Hematopoietic multipotent progenitor cell treated with erythropoietin and hydrocortisone succinate and interleukin-3 and kit ligand, for 4 days (in vitro differentiated cells): ENCODE results near the gene ORM2.

Experiments
- DNase-seq: peaks from one replicate; pipeline ENCODE4 v3.0.0-alpha.2; 2015

The ORM2 gene

DNA sequence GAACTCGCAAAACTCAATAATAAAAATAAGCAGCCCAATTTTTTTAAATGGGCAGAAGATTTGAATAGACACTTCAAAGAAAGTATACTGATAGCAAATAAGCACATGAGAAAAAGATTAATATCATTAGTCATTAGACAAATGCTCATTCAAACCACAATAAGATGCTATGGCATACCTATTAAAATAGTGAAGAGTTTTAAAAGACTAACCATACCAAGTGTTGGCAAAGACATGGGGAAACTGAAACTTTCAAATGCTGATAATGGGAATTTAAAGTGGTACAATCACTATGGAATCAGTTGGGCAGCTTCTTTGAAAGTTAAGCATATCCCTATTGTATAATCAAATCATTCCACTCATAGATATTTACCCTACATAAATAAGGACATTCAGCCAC lies 33.3 kb upstream of the ORM2 start:
- no peak for DNase-seq

- DNase-seq, result no peak
Measured at GRCh38 chr9:114299286-114300152, 30.1 kb upstream of the ORM2 start.

GRCh38 chr9:114300153-114300845 lies 29.4 kb upstream of the ORM2 start:
- DNase-seq, result no peak

GRCh38 chr9:114300846-114301797 lies 28.5 kb upstream of the ORM2 start:
- no peak for DNase-seq

DNA sequence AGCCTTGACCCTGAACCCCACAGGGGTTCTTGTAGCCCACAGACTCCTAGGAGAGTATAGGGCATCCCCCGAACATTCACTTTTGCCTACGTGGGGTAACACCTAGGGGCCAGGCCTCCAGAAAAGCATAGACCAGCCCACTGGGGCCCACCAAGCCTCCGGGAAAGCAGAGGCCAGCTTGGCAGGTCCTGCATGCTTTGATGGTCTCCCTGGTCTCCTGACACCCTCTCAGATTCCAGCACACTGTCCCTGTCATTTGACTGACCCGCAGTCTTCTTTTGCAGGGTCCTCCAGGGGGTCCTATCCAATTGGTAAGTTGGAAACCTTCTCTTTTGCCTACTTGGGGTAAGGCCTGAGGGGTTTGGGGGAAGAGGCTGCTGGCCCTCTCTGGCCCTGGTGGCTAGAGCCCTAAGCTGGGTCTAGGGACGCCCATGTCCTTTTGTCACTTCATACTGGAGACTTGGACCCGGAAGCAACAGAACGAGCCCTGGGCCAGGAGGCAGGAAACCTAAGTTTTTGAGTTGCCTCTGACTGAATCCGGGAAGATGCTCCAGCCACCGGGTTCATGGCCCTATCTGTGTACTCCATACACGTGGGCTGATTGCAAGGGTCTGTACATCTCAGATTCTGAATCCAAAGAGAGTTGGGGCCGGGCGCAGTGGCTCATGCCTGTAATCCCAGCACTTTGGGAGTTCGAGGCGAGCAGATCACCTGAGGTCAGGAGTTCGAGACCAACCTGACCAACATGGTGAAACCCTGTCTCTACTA lies 27.7 kb upstream of the ORM2 start:
- DNase-seq, result no peak

DNA sequence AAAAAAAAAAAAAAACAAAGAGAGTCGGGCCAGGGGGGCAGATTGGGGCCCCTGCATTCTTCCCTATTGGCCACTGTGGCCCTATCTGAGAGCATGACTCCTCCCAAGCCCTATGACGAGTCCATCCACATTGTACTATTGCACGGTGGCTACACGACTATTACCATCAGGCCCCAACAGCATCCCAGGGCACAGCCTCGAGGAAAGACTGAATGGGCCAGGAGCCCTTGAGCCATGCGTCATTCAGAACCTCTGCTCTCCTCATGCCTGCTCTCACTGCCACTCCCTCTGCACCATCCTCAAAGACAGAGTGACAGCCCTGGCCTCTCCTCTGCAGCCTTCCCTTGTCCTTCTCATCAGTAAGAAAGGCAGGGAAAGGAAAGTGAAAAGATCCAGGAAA lies 26.9 kb upstream of the ORM2 start:
- no peak for DNase-seq

DNA sequence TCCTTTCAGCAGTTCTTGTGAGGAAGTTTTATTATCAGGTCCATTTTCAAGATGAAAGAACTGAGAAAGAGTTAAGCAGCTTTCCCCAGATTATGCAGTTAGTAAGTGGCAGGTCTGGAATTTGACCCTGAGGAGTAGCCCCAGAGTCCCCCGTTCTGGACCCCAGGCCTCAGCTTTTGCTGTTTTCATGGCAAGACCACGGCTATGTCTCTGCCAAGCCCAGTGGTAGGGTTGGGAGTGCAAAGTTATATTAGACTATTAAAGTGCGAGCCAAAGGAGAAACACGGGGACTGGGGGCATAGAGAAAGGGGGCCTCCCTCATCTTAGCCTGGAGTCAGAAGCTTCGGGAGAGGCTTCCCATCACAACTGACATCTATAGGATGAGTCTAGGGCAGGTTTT lies 26.1 kb upstream of the ORM2 start:
- DNase-seq, result no peak

DNA sequence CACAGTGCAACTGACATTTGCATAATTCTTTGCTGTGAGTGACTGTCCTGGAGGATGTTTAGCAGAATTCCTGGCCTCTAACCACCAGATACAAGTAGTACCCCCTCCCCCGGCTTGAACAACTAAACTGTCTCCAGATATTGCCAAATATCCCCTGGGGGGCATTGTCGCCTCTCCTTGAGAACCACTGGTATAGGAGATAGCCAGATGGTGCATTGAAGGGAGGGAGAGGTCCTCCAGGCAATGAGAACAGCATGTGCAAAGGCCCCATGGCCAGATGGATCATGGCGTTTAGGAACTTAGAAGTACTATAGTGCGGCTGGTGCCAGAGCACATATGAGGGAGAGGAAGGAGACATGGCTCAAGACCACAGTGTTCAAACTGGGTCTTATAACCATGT lies 25.7 kb upstream of the ORM2 start:
- DNase-seq, result no peak

DNA sequence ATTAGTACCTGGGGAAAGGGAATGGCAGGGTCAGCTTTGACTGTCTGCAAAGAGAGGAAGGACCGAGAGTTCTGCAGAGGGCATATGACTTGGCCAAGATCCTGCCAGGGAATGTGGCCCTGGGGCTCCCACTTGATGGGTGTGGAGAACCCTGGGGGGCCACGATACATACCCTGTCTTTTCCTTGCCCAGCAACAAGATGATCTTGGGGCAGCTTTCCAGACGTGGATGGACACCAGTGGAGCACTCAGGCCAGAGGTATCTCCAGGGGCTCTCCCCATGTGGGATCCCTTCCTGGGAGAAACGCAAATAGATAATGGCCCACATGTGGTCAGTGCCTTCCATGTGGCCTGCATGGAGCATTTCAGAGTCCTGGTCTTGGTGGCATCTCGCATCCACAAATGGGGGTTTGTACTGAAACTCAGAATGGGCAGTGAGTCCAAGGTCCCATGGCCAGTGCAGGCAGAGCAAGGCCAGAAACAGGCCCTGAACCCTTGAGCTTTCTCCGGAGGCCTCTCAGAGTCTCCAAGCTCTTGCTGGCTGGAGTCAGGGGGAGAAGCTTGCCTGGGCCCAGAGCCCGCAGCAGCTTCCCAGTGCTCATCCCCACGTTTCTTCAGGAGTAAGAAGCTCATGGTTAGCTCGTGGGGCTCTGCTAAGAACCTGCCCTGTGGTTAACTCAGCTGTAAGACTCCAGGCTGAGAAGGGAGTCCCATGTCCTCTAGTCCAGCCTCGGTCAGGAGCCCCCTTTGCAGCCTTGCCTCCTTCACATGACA lies 25.1 kb upstream of the ORM2 start:
- no peak for DNase-seq

DNA sequence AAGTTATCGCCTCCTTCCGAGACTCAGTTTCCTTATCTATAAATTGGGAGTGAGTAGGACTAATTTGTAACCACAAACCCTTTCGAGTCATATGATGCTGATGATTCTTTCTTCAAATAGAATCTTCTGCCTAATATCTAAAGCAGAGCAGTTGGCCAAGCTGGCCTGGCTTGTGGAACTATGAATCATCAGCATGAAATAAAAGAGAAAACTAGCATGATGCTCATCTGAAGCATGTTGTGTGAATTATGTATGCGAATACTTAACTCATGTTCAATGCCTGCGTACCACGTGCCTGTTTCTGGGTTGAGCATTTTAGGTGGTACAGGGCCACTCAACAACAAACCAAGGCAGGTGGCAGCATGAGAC lies 21.8 kb upstream of the ORM2 start:
- DNase-seq, result no peak

DNA sequence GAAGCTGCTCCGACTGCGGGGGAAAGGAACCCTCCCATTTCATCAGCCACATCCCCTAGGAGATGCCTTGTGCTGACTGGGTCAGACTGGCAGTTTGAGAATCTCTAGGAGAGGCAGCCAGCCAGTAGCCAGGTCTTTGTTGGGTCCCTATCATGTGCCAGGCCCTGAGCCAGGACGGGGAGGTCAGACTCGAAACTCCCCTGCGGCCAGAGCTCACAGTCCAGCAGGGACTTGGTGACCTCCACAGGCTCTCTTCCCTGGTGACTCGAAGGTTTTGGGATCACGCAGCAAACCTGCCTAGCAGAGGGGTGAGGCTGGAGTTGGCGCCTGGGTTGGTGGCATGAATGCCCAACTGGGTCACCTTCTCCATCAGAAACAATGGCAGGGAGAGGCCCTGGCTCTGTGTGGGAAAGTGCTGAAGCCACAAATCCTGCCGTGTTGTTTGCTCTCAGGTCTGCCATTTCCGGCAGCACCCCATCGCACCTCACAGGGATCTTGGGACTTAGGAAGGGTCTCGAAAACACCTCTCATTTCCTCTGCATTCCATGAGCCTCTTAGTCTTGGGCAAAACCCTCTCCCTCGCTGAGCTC lies 21.2 kb upstream of the ORM2 start:
- no peak for DNase-seq

GRCh38 chr9:114309096-114309495 lies 20.6 kb upstream of the ORM2 start:
- no peak for DNase-seq

DNA sequence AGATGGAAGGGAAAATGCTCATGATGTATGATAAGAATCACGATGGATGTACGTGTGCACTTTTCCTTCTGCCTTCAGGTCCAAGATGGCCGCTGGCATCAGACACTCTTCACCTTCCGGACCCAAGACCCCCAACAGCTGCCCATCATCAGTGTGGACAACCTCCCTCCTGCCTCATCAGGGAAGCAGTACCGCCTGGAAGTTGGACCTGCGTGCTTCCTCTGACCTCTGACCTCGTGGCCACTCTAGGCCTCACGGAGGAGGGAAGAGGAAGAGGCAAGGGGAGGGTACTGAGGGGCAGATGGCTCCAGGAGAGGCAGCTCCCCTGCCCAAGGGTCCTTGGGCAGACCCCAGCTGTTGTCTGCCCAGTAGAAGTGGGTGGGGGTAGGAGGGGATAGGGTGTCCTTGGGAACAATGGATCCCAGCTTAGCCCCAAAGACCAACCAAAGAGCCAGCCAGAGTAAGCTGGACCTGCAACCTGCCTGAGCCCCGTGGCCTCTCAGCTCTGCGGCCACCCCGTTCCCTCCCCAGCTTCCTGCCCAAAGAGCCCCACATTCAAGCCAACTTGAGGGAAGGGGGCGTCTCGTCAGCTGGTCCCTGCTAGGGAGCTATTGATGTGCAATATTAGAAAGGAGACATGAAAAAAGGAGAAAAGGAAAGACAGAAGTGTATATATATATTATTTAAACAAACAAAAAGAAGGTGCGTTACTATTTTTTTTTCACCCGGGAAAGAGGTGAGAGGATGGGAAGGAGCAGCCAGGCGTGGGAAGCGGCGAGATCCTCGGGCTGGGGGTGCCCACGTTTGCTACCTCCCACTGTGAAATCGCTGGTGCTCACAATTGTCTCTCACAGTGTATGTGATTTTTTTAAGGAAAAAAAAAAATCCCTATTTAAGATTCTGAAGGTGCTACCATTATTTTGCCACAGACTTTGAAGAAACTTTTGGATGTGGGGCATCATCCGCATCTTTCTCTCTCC lies 18.9 kb upstream of the ORM2 start:
- no peak for DNase-seq

GRCh38 chr9:114311571-114312512 lies 17.8 kb upstream of the ORM2 start:
- DNase-seq, result no peak

DNA sequence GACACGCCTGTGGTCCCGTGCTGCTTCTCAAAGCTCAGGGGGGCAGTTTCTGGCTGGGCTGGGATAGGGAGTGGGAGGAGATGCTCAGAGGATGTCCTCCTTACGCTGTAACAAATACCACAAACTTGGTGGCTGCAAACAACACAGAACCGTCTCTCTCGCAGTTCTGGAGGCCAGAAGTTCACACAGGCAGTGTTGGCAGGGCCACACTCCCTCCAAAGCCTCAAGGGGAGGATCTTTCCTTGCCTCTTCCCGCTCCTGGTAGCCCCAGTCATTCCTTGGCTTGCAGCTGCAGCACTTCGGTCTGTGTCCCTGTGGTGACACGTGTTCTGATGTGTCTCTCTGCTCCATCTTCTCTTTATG lies 17.2 kb upstream of the ORM2 start:
- DNase-seq, result no peak

DNA sequence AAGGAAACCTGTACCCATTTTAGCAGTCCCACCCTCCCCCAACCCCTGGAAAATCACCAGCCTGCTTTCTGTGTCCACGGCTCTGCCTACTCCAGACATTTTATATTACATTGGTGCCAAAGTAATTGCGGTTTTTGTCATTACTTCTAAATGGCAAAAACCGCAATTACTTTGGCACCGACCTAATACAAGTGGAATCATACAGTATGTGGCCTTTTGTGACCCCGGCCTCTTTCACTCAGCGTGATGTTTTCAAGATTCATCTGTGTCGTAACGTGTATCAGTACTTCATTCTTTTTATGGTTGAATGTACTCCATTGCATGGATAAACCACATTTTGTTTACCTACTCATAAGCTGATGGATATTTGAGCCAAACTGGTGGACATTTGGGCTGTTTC lies 16.5 kb upstream of the ORM2 start:
- DNase-seq, result no peak

GRCh38 chr9:114314256-114314867 lies 15.3 kb upstream of the ORM2 start:
- no peak for DNase-seq

GRCh38 chr9:114314881-114315722 lies 14.6 kb upstream of the ORM2 start:
- DNase-seq, result no peak
